Stimulated activated CD8-positive, alpha-beta memory T cell treated with anti-CD3 and anti-CD28 coated beads, Interleukin-15, amount 100 ng/mL, for 24 hours (primary cell): ENCODE measurements around the gene GATB.

Experiments used
- DNase-seq: peaks from one replicate; pipeline ENCODE4 v3.0.0-alpha.2; 2020; ENCODE audit warnings: low read depth

Gene GATB

GRCh38 chr4:151729731-151730559 lies 30.9 kb downstream of the GATB start:
- DNase-seq: no peak

GRCh38 chr4:151728679-151729078 lies 32.1 kb downstream of the GATB start:
- DNase-seq: no peak

GRCh38 chr4:151728006-151728405 lies 32.8 kb downstream of the GATB start:
- no peak for DNase-seq

GRCh38 chr4:151727365-151727764 lies 33.4 kb downstream of the GATB start:
- no peak for DNase-seq

- no peak for DNase-seq
These were observed 35.7 kb downstream of the GATB start for GRCh38 chr4:151725087-151725486.

GRCh38 chr4:151721916-151722315 lies 38.9 kb downstream of the GATB start:
- no peak for DNase-seq

- DNase-seq: no peak
These were observed 39.3 kb downstream of the GATB start for GRCh38 chr4:151721466-151721865.

GRCh38 chr4:151719956-151720334 lies 40.9 kb downstream of the GATB start:
- DNase-seq: no peak

- DNase-seq: no peak
These were observed 41.5 kb downstream of the GATB start for GRCh38 chr4:151718984-151719955.

- no peak for DNase-seq
These were observed 42.7 kb downstream of the GATB start for GRCh38 chr4:151717909-151718628.

- DNase-seq: no peak
These were observed 43.5 kb downstream of the GATB start for GRCh38 chr4:151717314-151717713.

GRCh38 chr4:151716324-151716723 lies 44.5 kb downstream of the GATB start:
- no peak for DNase-seq

GRCh38 chr4:151715881-151716280 lies 44.9 kb downstream of the GATB start:
- DNase-seq: no peak

GRCh38 chr4:151712777-151713176 lies 48.0 kb downstream of the GATB start:
- no peak for DNase-seq

GRCh38 chr4:151711646-151712045 lies 49.2 kb downstream of the GATB start:
- no peak for DNase-seq

- no peak for DNase-seq
These were observed 51.2 kb downstream of the GATB start for GRCh38 chr4:151709587-151709986.

- no peak for DNase-seq
These were observed 51.7 kb downstream of the GATB start for GRCh38 chr4:151709071-151709470.

- DNase-seq: no peak
These were observed 52.7 kb downstream of the GATB start for GRCh38 chr4:151708100-151708499.

GRCh38 chr4:151703401-151703800 lies 57.4 kb downstream of the GATB start:
- no peak for DNase-seq

GRCh38 chr4:151702256-151702655 lies 58.6 kb downstream of the GATB start:
- DNase-seq: no peak

- no peak for DNase-seq
These were observed 60.1 kb downstream of the GATB start for GRCh38 chr4:151700566-151701316.

- DNase-seq: no peak
These were observed 62.6 kb downstream of the GATB start for GRCh38 chr4:151698213-151698612.
